GM19397 (cell line): Measurements from ENCODE around the gene OR5V1.
"Not testable (repeated sequence)": the region's sequence is repeated elsewhere in the genome, so short reads cannot be mapped to it uniquely, and the experiment has no call there.

Source experiments
- ATAC-seq: cut with Tn5 transposase; IDR thresholded peaks from one replicate; pipeline ENCODE4 v1.9.1; 2021; ENCODE audit warnings: mild to moderate bottlenecking, moderate library complexity; ENCODE audit not compliant: unreplicated experiment

Gene OR5V1

GRCh38 chr6:29368765-29369164, at the start of gene OR5V1:
Gene OR5V1, minus strand, starts transcription at chr6:29368865. Its CDS starts 12,670 bp downstream, at chr6:29356195.
- no peak for ATAC-seq

DNA sequence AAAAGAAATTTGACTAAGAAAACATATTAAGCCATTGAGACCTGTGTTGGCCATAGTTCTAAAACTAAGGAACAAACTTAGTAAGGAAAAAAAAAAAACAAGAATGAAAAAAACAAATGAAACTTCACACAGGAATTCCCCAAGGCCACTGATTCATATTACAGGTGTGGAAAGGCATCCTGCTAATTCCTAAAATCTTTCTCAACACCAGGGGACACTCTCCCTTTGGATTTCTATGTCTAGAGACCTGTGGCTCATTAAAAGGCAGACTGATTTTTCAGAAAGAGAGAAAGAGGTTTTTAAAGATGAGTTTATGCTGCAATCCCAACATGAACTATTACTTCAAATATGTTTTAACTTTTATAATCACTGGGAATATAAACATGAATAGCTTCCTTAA, 45.9 kb upstream of the OR5V1 start, which contains the start of gene OR12D1:
Gene OR12D1, plus strand, starts transcription at position 341 of the 400 bp plus-strand sequence.
- no peak for ATAC-seq

- no peak for ATAC-seq
Measured at GRCh38 chr6:29403801-29404200, 35.1 kb upstream of the OR5V1 start.

DNA sequence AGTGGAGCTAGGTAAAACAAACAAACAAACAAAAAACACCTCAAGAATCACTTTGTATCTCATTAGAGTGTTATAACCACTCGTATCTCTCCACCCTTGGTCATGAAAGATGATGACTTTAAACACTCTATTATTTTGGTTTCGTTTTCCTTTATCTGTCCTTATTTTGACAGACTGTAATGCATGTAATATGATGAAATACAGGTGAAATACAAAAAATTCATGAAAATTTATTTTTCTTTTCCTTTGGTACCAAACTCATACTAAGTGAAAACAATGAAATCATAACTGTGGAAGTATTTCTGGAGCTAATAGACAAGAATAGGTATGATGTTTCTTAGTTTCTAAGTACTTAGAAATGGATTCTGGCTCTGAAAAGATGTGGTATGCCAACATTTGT, 30.9 kb upstream of the OR5V1 start:
- no peak for ATAC-seq

DNA sequence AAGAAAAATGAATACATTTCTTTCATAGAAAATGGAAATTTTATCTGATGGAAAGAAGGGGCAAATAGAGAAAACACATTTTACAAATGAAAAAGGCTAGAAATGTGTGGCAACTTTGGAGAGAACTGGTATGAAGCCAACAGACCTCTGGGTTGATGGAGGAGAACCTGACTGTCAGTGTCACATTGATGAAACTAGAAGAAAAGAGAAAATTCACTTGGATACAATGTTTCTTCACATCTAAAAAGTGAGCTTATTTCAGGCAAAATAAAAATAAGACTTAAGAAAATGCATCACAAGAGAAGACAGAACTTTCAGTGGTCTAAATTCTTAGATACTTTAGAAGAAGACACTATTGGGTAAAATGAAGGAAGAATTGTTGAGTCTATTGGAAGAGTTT, 26.7 kb upstream of the OR5V1 start, which contains the start of gene OR12D2:
Gene OR12D2, plus strand, starts transcription at position 301 of the 400 bp plus-strand sequence. CDS start 1,069 bp downstream, outside the sequence.
- ATAC-seq: no peak

- ATAC-seq: no peak
Measured at GRCh38 chr6:29388533-29388932, 19.9 kb upstream of the OR5V1 start.

DNA sequence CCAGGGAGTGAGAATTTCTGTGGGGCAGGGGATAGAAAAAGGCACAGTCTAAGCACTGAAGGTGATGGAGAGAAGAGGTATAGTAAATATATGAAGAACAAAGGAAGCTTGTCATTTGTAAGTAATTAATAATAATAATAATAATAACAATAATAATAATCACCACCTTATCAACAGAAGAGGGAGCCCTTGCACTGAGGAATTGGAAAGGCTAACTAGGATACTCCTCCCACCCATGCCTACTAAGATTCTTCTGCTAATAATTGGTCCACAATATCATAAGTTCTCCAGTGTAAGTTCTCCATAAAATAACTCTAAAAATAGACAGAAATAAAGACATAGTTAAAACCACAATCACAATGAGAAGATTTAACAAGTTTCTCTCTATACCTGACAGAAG, 7.3 kb upstream of the OR5V1 start:
- no peak for ATAC-seq

DNA sequence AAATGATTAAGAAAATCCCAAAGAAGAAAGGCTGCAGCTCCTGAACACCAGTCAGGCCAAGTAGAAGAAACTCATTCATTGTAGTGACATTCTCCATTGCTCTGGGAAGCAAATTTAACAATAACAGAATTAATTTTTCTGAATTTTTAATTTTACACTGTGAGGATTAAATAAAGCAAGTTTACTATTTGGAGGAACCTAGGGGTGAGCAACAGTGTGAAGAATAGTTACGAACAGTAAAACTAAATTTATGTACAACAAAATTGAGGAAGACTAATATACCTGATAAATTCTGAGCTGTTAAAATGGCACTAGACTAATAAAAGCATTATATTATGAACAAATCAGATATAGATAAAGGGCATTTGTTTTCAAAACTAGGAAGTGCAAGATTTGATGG, 6.5 kb upstream of the OR5V1 start, which contains the start of gene OR12D3:
Gene OR12D3, minus strand, starts transcription at position 101 of the 400 bp plus-strand sequence. Its CDS starts 4 bp downstream, at position 97.
- ATAC-seq: no peak

DNA sequence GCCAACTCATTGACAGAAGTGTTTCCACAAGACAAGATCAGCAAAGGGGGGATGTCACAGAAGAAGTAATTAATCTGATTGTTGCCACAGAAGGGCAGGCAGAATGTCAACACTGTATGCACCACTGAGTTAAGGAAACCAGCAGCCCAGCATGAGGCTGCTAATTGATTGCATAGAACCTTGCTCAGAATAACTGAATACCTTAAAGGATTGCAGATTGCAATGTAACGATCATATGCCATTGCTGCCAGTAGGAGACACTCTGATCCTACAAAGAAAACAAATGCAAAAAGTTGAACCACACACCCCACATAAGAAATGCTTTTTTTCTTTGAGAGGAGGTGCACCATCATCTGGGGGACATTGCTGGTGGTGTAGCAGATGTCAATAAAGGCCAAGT, 13.1 kb downstream of the OR5V1 start:
- no peak for ATAC-seq

DNA sequence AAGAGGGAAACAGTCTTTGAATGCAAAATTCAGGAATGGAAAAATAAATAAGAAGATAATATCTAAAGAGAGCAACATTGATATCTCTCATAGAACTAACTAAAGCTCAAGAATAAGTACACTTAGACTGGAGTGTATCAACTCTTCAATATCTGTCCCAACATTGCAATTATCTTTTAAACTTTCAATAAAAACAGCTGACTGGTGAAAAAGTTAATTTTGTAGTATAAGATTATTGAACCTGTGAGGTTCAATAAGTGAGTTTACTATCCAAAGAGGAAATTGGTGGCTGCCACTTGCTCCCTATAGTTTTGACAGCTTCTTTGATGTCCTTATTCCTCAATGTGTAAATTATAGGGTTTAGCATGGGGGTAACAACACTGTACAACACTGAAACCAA, 13.7 kb downstream of the OR5V1 start:
- no peak for ATAC-seq

- ATAC-seq: not testable (repeated sequence)
Measured at GRCh38 chr6:29349348-29349747, 19.3 kb downstream of the OR5V1 start.

- ATAC-seq: no peak
Measured at GRCh38 chr6:29345380-29345779, 23.3 kb downstream of the OR5V1 start.

DNA sequence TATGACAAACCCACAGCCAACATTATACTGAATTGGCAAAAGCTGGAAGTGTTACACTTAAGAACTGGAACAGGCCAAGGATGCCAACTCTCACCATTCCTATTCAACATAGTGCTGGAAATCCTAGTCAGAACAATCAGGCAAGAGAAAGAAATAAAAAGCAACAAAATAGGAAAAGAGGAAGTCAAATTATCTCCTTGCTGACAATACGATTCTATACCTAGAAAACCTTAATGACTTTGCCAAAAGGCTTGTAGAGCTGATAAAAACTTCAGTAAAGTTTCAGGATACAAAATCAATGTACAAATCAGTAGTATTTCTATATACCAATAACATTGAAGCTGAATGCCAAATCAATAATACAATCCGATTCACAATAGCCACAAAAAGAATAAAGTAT, 32.4 kb downstream of the OR5V1 start:
- ATAC-seq: no peak

- no peak for ATAC-seq
Measured at GRCh38 chr6:29332676-29333075, 36.0 kb downstream of the OR5V1 start.

GRCh38 chr6:29325777-29326176, 42.9 kb downstream of the OR5V1 start:
- ATAC-seq: no peak

GRCh38 chr6:29323332-29323731, 45.3 kb downstream of the OR5V1 start:
- ATAC-seq: not testable (repeated sequence)

DNA sequence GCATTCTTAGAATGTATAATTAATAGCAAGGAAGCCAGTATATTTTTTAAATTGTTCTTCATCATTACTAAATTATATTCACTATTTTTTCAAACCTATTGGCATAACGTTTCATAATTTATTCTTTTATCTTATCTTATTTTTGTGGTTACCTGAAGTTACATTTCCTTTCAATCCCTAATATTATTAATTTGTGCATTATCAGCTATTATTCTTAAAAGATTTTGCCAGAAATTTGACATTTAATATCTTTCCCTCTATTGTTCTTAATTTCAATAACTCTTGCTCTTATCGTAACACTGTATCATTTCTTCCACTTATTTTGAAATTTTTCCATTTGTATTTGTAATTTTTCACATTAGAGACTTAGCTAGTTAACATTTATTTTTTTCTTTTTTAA, 48.7 kb downstream of the OR5V1 start:
- no peak for ATAC-seq
